Mammary epithelial cell (primary cell): ENCODE measurements around the gene MEIOSIN.

Experiments used
- CTCF ChIP-seq, 2 donors: IDR thresholded peaks in 1 of 2; conservative IDR thresholded peaks in 1 of 2; 2 replicates each; pipeline ENCODE4 v1.5.1; 2011 to 2012; ENCODE audit warnings: inconsistent platforms in 2 of 2, low read length in 2 of 2, mild to moderate bottlenecking in 2 of 2, control low read depth in 1 of 2, low read depth in 1 of 2; ENCODE audit not compliant: insufficient read depth in 1 of 2; ENCODE audit errors: extremely low read depth in 1 of 2
- EZH2 ChIP-seq: IDR thresholded peaks from 2 replicates; pipeline ENCODE4 v1.6.1; 2012; ENCODE audit warnings: low read length, inconsistent platforms, borderline replicate concordance

GRCh38 chr19:45789035-45789786 is 56.0 kb downstream of the MEIOSIN start:
- TF ChIP-seq CTCF (conservative IDR thresholded peaks at IDR 0.05 in 1 of 2, IDR thresholded peaks at IDR 0.05 in 1 of 2; ENCODE audit: extremely low read depth in 1 of 2, insufficient read depth in 1 of 2, low read depth in 1 of 2, low read length in 2 of 2): no peak
- TF ChIP-seq EZH2: no peak
